Adrenal gland (tissue), 12 donors: ENCODE measurements around the gene PRKCE. TPM values are rescaled to one million over a fixed set of nuclear protein-coding genes. Genes with fewer than 3 reads are reported as not detected.
A peak's percentile ranks its signal among the peaks of the same experiment; 100 is the strongest.

Experiments used
- DNase-seq, 7 donors: peaks; one replicate each; pipeline ENCODE4 v3.0.0-alpha.2; 2019 to 2020
- H3K27ac ChIP-seq, 5 donors: fragments of 200-600 bp; sonication (generic) in 4 of 5; 1 replicate in 3 of 5; 2 replicates in 2 of 5; pipeline versions ENCODE4 v1.5.1 to v1.8.0; 2016 to 2020; ENCODE audit warnings: mild to moderate bottlenecking in 1 of 5
- H3K27me3 ChIP-seq: fragments of 200-600 bp; 2 replicates; pipeline ENCODE4 v1.8.0; 2021
- H3K36me3 ChIP-seq, 2 donors: fragments of 200-600 bp; replicated peaks in 1 of 2; 1 replicate in 1 of 2; 2 replicates in 1 of 2; pipeline versions ENCODE4 v1.5.1 to v1.8.0; 2018 to 2022
- H3K4me1 ChIP-seq, 2 donors: fragments of 200-600 bp; replicated peaks in 1 of 2; 1 replicate in 1 of 2; 2 replicates in 1 of 2; pipeline versions ENCODE4 v1.5.1 to v1.8.0; 2018 to 2021
- H3K4me3 ChIP-seq, 4 donors: fragments of 200-600 bp; sonication (generic) in 3 of 4; one replicate each; pipeline ENCODE4 v1.5.1; 2016 to 2018
- H3K9me3 ChIP-seq, 3 donors: fragments of 200-600 bp; sonication (generic) in 1 of 3; replicated peaks in 1 of 3; 1 replicate in 2 of 3; 2 replicates in 1 of 3; pipeline versions ENCODE4 v1.5.1 to v1.8.0; 2016 to 2021
- CTCF ChIP-seq, 6 experiments: fragments of 450-650 bp in 4 of 6; fragments of 200-600 bp in 2 of 6; sonication (generic) in 1 of 6; IDR thresholded peaks; 1 replicate in 5 of 6; 2 replicates in 1 of 6; pipeline versions ENCODE4 v1.5.1 to v1.8.0; 2016 to 2021; ENCODE audit warnings: antibody characterized with exemption in 6 of 6, mild to moderate bottlenecking in 2 of 6, moderate library complexity in 1 of 6
- POLR2A ChIP-seq, 2 donors: fragments of 450-650 bp; IDR thresholded peaks; one replicate each; pipeline ENCODE4 v1.6.1; 2017; ENCODE audit warnings: antibody characterized with exemption in 2 of 2, mild to moderate bottlenecking in 2 of 2, moderate library complexity in 1 of 2
- WGBS, 4 donors: extraction: QIAGEN DNeasy Blood & Tissue Kit in 2 of 4; methylation state at CpG; one replicate each; pipeline versions ENCODE4 v1.1.5 to v1.1.7; 2013 to 2017; 5-methylcytosine and 5-hydroxymethylcytosine counted together
- intact Hi-C, 2 donors: fragments of 100-400 bp; cut with DNase I; formaldehyde crosslinking; loops; one replicate each; pipeline versions ENCODE4 v1.14.1 to v1.15.0; 2022 to 2023
- polyA plus RNA-seq, 3 donors: library from polyadenylated mRNA; stranded (reverse); fragments of 200-250 nt in 2 of 3; fragments of 350-450 nt in 1 of 3; fragmentation: Illumina TruSeq in 1 of 3; extraction: RNeasy Lipid Tissue Mini Kit (QIAGEN cat#74804) in 1 of 3; gene quantifications; one replicate each; pipeline ENCODE4 v1.2.3, GENCODE V29; 2013 to 2014
- total RNA-seq, 9 donors: library from RNA; depleted of rRNA in 4 of 9; stranded (reverse); fragments of >200 nt in 4 of 9; fragments of 120-200 nt in 1 of 9; fragmentation: NEBNext Ultra II Directional in 1 of 9; extraction: Animal tissue kit (Norgen Biotek cat#: 25700) in 1 of 9; gene quantifications; one replicate each; pipeline versions ENCODE4 v1.1.0 to v1.2.4, GENCODE V29; 2013 to 2023
- donor health status: healthy with polysubstance abuse.
- donor health status: Bipolar disorder and iron deficiency.
- donor health status: DM: yes; HTN: yes; CAD: no.
- donor health status: DM: no; HTN: no; CAD: no.
- donor health status: DM: no; HTN: no; CAD: no.
- donor health status: DM: yes; HTN: yes; CAD: no.

Gene PRKCE
- total and polyA plus RNA-seq, 12 donors: 1.9 to 19.2 (median 8.0) TPM

GRCh38 chr2:45726188-45726587, 74.7 kb downstream of the PRKCE start:
- peaks cover 0 to 20% of the 10 kb centered on the region in 2 donors for H3K4me1 ChIP-seq
- no peaks in the 10 kb centered on the region for H3K9me3 ChIP-seq
- H3K27me3 ChIP-seq: no peaks in the 10 kb centered on the region
- H3K36me3 ChIP-seq: no peaks in the 10 kb centered on the region
- no peak overlapping the region for H3K4me3 ChIP-seq
- H3K27ac ChIP-seq: no peak overlapping the region
- DNase-seq: no peak
- 47 to 55% (median 52%) methylated on average over 4 of the region's 4 CpGs for WGBS, 4 donors
- intact Hi-C loops: no loop called here
- TF ChIP-seq POLR2A (IDR thresholded peaks at IDR 0.05) (no peak), CTCF (IDR thresholded peaks at IDR 0.05) (no peak)

GRCh38 chr2:45728458-45728942, 77.0 kb downstream of the PRKCE start:
- 87 to 89% (median 88%) methylated on average over 4 of the region's 4 CpGs for WGBS, 4 donors
- H3K27ac ChIP-seq: no peak overlapping the region
- H3K27me3 ChIP-seq: no peaks in the 10 kb centered on the region
- DNase-seq: no peak
- intact Hi-C loops: no loop called here
- no peaks in the 10 kb centered on the region for H3K36me3 ChIP-seq
- no peak overlapping the region for H3K4me3 ChIP-seq
- TF ChIP-seq POLR2A (IDR thresholded peaks at IDR 0.05) (no peak), CTCF (IDR thresholded peaks at IDR 0.05) (no peak)
- H3K4me1 ChIP-seq: peaks cover 0 to 13% of the 10 kb centered on the region in 2 donors
- no peaks in the 10 kb centered on the region for H3K9me3 ChIP-seq

DNA sequence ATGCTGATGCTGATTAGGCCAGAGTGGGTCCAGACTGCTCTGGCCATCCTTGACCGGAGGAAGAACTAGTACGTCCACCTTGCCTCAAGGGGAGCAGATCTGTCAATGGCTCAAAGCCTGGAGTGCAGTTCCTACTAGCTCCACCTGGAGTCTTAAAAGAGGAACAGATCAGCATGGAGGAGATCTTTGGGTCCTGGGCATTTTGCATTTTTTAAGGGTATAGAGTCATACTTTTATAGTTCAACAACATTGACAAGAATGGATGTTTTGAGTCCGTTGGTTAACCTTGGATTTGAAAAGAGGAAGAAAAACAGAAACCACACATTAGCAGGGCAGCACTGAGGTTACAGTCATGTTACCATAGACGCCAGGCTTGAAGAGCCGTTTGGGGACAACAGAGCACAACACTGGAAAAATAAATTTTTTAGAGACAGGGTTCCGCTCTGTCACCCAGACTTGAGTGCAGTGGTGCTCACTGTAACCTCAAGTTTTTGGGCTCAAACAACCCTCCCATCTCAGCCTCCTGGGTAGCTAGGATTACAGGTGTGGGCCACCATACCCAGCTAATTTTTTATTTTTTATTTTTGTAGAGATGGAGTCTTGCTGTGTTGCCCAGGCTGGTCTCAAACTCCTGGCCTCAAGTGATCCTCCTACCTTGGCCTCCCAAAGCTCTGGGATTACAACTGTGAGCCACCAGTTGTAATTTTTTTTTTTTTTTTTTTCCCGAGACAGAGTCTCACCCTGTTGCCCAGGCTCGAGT, 78.5 kb downstream of the PRKCE start:
- no peak for DNase-seq
- no peak overlapping the region for H3K27ac ChIP-seq
- no peak overlapping the region for H3K4me3 ChIP-seq
- 80 to 88% (median 85%) methylated on average over 8 of the region's 8 CpGs for WGBS, 4 donors
- peaks cover 0 to under 1% of the 10 kb centered on the region in 2 donors for H3K4me1 ChIP-seq
- peak in 5 of 6 experiments; percentile 13 to 45 (median 34) for TF ChIP-seq CTCF (IDR thresholded peaks at IDR 0.05)
- TF ChIP-seq POLR2A (IDR thresholded peaks at IDR 0.05): no peak
- intact Hi-C loops: no loop called here
- no peaks in the 10 kb centered on the region for H3K9me3 ChIP-seq
- H3K36me3 ChIP-seq: no peaks in the 10 kb centered on the region
- no peaks in the 10 kb centered on the region for H3K27me3 ChIP-seq

DNA sequence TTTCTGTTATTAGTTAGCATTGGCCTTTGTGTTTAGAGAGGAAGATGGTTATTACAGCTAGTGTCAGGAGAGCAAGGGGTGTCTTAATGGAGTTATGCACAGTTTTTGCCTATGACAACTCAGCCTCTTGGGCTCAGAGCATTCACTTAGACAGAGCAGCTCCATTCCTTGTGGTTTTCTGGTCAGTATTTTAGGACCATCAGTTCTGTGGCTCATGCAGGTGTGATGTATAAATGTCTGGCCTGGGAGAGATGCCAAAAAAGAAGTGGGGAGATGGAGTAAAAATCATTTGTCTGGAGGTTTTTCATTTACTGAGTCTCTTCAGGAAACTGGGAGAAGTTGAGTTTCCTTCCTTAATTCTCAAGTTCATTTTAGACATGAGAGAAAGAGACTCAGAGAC, 79.7 kb downstream of the PRKCE start:
- no peak for DNase-seq
- intact Hi-C loops: no loop called here
- Histone ChIP-seq H3K9me3 (no peaks in the 10 kb centered on the region), H3K36me3 (no peaks in the 10 kb centered on the region), H3K4me3 (no peak overlapping the region), H3K27me3 (no peaks in the 10 kb centered on the region), H3K27ac (no peak overlapping the region), H3K4me1 (no peaks in the 10 kb centered on the region)
- TF ChIP-seq POLR2A (IDR thresholded peaks at IDR 0.05): no peak

- Histone ChIP-seq H3K27me3 (no peaks in the 10 kb centered on the region), H3K4me3 (no peak overlapping the region), H3K4me1 (no peaks in the 10 kb centered on the region), H3K36me3 (no peaks in the 10 kb centered on the region), H3K27ac (no peak overlapping the region), H3K9me3 (no peaks in the 10 kb centered on the region)
- intact Hi-C loops: no loop called here
- WGBS, 4 donors: 75 to 86% (median 84%) methylated on average over 2 of the region's 2 CpGs
- DNase-seq: no peak
- TF ChIP-seq CTCF (IDR thresholded peaks at IDR 0.05) (no peak), POLR2A (IDR thresholded peaks at IDR 0.05) (no peak)
Measured at GRCh38 chr2:45732436-45732835, 81.0 kb downstream of the PRKCE start.
